SU-DHL-6 (cell line): ENCODE measurements around the gene TIMP2.
"Not testable (repeated sequence)": the region's sequence is repeated elsewhere in the genome, so short reads cannot be mapped to it uniquely, and the experiment has no call there.

Experiments
- EZH2phosphoT487 ChIP-seq: fragments of 200-600 bp; sonication (generic), shearing (Covaris generic); conservative IDR thresholded peaks from 2 replicates; pipeline ENCODE4 v1.6.1; 2018; ENCODE audit warnings: mild to moderate bottlenecking, antibody characterized with exemption, low read length, moderate library complexity, mixed read lengths
- TF ChIP-seq, protein P1 (sequence below): fragments of 200-600 bp; sonication (generic); IDR thresholded peaks from one replicate; pipeline ENCODE4 v1.5.1; 2017; ENCODE audit warnings: antibody characterized with exemption, mild to moderate bottlenecking, low read length, moderate library complexity; ENCODE audit not compliant: insufficient read depth, poor library complexity, severe bottlenecking

GRCh38 chr17:78945455-78945854 is 20.3 kb upstream of the TIMP2 start:
- TF ChIP-seq, protein P1, sequence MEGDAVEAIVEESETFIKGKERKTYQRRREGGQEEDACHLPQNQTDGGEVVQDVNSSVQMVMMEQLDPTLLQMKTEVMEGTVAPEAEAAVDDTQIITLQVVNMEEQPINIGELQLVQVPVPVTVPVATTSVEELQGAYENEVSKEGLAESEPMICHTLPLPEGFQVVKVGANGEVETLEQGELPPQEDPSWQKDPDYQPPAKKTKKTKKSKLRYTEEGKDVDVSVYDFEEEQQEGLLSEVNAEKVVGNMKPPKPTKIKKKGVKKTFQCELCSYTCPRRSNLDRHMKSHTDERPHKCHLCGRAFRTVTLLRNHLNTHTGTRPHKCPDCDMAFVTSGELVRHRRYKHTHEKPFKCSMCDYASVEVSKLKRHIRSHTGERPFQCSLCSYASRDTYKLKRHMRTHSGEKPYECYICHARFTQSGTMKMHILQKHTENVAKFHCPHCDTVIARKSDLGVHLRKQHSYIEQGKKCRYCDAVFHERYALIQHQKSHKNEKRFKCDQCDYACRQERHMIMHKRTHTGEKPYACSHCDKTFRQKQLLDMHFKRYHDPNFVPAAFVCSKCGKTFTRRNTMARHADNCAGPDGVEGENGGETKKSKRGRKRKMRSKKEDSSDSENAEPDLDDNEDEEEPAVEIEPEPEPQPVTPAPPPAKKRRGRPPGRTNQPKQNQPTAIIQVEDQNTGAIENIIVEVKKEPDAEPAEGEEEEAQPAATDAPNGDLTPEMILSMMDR = not testable (repeated sequence)
- not testable (repeated sequence) for TF ChIP-seq EZH2phosphoT487
